Heart left ventricle (tissue), 13 donors: ENCODE measurements around the gene CPA4.

Source experiments
- CTCF ChIP-seq, 12 donors: fragments of 200-600 bp; sonication (generic) in 4 of 12; IDR thresholded peaks; one replicate each; pipeline versions ENCODE4 v1.5.0 to v1.8.0; 2018 to 2022; ENCODE audit warnings: antibody characterized with exemption in 12 of 12, mild to moderate bottlenecking in 5 of 12
- POLR2A ChIP-seq, 2 donors: fragments of 450-650 bp; IDR thresholded peaks; one replicate each; pipeline ENCODE4 v1.6.1; 2017; ENCODE audit warnings: antibody characterized with exemption in 2 of 2, mild to moderate bottlenecking in 2 of 2, moderate library complexity in 2 of 2
- donor health status: ischemic (EF 13 %, LVEDD 7.1; RV severe dilation, severe dysfunction).
- donor health status: DM: no; HTN: yes; CAD: no.
- donor health status: DM: no; HTN: no; CAD: no.
- donor health status: ischemic (EF 25% LVEDD 6.9; RV normal size, moderate dysfunction).
- donor health status: ischemic (EF 25% LVEDD 5.7; RV mildly dilated, moderate dysfunction).
- donor health status: ischemic (EF 35%, LVEDD 5.7; RV mildly dilated, moderate dysfunction).
- donor health status: nonischemic (EF 11% LVEDD 7.7; RV severe dilation, severe dysfunction).
- donor health status: DM: yes; HTN: yes; CAD: no.
- donor health status: PGD.
- donor health status: ischemic (EF 29% LVEDD 5.4; RV normal size, mild dysfunction).
- donor health status: nonischemic (EF 23%, LVEDD 6.1; RV moderate dilation, normal function).

DNA sequence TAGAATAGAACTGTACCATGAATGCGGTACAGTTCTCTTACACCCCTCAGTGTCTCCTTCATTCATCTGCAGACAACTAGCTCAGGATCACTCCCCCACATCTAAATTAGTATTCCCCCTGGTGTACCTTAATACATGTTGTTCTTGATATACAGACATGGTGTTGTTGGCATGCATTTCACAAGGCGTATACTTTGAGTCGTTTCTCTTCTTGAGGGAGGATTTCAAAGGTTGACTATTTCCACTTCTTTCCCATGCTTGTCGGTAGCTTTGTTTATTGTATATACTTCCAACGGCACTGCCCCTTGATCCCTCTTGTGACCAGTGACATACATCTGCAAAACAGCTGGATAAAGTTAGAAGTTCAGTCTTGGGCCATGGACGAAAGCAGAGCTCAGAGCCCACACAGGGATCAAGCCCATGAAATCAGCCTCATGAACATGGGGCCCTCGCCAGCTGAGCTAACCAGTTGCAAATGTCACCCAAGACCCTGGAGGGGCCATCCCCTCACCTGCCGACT, 8.6 kb downstream of the CPA4 start:
- TF ChIP-seq POLR2A (IDR thresholded peaks at IDR 0.05) (no peak), CTCF (IDR thresholded peaks at IDR 0.05) (no peak)
